ENCODE results near the gene TFPI2.

Gene TFPI2

GRCh38 chr7:93906267-93906666 lies 15.7 kb upstream of the TFPI2 start, which contains the start of gene GNGT1:
TSS of gene GNGT1 (plus strand) at chr7:93906567. CDS start at chr7:93906747, 180 bp downstream.
- DNase-seq (ENCODE audit: low read depth): no peak

- DNase-seq (ENCODE audit: low read depth): peak; percentile 72
Measured at GRCh38 chr7:93902777-93903423, 12.3 kb upstream of the TFPI2 start.

DNA sequence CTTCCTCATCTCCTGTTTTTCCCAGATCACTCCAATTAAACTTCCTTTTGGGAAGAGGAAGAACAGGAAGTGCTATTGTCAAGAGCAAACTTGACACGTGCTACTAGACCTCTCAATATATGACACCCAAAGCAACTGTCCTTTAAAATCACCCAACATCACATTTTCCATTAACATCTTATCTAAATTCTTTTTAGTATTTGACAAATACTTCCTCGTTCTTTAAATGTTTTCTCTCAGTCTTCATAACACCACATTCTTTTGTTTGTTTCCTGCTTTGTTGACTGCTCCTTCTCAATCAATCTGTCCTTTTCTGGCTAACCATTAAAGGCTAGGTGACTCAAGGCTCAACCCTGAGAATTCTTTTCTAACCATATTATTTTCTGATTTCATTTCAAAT lies 7.1 kb upstream of the TFPI2 start:
- DNase-seq (ENCODE audit: low read depth): no peak

- DNase-seq (ENCODE audit: low read depth): no peak
Measured at GRCh38 chr7:93895859-93896600, 5.5 kb upstream of the TFPI2 start.

GRCh38 chr7:93894966-93895640 lies 4.5 kb upstream of the TFPI2 start:
- DNase-seq (ENCODE audit: low read depth): no peak

DNA sequence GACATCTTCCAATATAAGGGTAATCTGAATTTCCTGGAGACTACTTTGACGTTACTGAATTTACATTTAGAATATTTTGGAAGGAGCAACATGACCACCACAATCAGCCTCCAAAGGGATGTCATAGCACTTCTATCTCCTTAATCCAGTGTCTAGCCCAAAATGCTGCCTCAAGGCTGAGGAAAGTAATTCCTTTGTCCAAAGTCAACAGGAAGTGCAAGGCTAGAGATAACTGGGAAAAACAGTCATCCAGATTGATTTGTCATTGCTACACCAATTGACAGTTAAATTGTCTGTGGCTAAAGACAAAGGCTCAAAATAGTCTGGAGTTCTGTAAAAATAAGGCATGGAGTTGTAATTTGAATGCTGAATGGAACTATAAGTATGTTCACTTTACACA lies 3.9 kb upstream of the TFPI2 start:
- DNase-seq (ENCODE audit: low read depth): no peak

- peak; percentile 74 for DNase-seq (ENCODE audit: low read depth)
Measured at GRCh38 chr7:93890041-93890463, 501 bp downstream of the TFPI2 start.

- peak; percentile 79 for DNase-seq (ENCODE audit: low read depth)
Measured at GRCh38 chr7:93889261-93889660, 1.3 kb downstream of the TFPI2 start.

GRCh38 chr7:93884541-93884940 lies 6.0 kb downstream of the TFPI2 start:
- no peak for DNase-seq (ENCODE audit: low read depth)

DNA sequence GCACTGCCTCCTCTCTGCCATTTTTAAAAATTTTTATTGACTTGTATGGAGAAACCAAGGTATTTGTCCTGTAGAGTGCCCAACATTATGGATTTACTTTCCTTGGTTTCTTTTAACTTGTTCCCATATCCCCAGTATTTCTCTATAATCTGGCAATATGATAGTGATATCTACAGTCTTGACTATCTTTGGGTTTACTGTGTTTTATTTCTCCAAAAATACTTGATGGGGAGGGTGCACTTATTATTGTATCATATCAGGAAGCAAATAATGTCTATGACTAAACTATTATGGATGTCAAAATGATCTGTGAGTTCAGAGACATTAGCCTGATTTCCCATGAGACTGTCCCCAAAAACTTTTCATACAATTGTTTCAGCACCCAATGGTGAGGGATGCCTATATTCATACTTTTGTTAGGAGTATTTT lies 6.6 kb downstream of the TFPI2 start:
- DNase-seq (ENCODE audit: low read depth): no peak

- no peak for DNase-seq (ENCODE audit: low read depth)
Measured at GRCh38 chr7:93883078-93883916, 7.3 kb downstream of the TFPI2 start.

GRCh38 chr7:93882468-93882867 lies 8.1 kb downstream of the TFPI2 start:
- DNase-seq (ENCODE audit: low read depth): no peak

GRCh38 chr7:93879356-93879755 lies 11.2 kb downstream of the TFPI2 start:
- DNase-seq (ENCODE audit: low read depth): no peak

DNA sequence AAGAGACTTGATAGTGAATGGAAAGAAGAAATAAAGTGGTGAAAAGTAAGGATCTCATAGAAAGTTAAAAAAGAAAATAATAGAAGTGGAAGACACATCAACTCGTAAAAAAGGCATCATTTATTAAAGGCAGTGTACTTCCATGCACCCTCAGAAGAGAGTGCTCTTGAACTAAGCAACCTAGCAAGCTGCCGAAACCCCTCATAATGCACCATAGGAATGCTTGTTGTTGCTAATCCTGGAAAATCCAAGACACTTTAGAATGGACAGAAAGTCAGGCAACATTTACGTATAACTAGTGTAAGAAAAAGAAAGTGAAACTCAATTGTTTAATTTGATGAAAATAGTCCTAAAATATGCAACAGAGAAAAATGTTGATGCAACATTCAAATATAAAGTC lies 12.8 kb downstream of the TFPI2 start:
- DNase-seq (ENCODE audit: low read depth): no peak

DNA sequence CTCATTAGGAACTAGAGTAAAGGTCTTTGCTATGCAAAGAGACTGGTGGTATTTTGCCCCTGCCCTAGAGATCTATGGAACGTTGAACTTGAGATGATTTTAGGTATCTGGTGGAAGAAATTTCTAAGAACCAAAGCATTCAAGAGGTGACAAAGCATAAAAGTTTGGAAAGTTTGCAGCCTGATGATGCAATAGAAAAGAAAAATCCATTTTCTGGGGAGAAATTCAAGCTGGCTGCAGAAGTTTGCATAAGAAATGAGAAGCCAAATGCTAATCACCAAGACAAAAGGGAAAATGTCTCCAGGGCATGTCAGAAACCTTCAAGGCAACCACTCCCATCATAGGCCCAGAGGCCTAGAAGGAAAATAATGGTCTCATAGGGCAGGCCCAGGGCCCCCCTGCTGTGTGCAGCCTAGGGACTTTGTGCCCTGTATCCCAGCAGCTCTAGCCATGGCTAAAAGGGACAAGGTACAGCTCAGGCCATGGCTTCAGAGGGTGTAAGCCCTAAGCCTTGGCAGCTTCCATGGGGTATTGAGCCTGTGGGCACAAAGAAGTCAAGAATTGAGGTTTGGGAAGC lies 16.5 kb downstream of the TFPI2 start:
- DNase-seq (ENCODE audit: low read depth): no peak

- no peak for DNase-seq (ENCODE audit: low read depth)
Measured at GRCh38 chr7:93866886-93867285, 23.7 kb downstream of the TFPI2 start.

- no peak for DNase-seq (ENCODE audit: low read depth)
Measured at GRCh38 chr7:93862651-93863050, 27.9 kb downstream of the TFPI2 start.

DNA sequence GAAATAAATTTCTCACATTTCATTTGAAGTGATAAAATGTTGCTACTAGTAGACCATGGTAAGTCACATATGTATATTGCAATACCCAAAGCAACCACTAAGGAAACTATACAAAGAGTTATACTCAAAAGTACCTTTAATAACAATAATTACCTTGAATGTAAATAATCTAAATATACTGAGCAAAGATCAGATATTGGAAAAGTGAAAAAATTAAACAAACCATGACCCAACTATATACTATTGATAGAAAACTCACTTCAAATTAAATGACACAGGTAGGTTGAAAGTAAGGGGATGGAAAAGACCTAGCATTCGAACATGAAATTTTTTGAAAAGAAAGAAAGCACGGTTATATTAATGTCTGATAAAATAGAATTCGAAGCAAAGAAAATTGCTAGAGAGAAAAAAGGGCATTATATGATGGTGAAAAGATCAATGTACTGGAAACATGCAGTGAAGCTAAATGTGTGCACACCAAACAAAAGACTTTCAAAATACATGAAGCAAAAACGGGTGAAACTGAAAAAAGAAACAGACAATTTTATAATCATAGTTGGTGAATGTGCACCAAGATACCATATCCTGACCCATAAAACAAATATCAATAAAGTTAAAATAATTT lies 29.1 kb downstream of the TFPI2 start:
- DNase-seq (ENCODE audit: low read depth): no peak

- DNase-seq (ENCODE audit: low read depth): peak; percentile 66
Measured at GRCh38 chr7:93860261-93860660, 30.3 kb downstream of the TFPI2 start.

- no peak for DNase-seq (ENCODE audit: low read depth)
Measured at GRCh38 chr7:93858857-93859256, 31.7 kb downstream of the TFPI2 start.

GRCh38 chr7:93856323-93856722 lies 34.2 kb downstream of the TFPI2 start:
- DNase-seq (ENCODE audit: low read depth): peak; percentile 78
